GM19372 (cell line): ENCODE measurements around the gene IL1A.

ENCODE experiments used
- ATAC-seq: cut with Tn5 transposase; IDR thresholded peaks from one replicate; pipeline ENCODE4 v1.9.1; 2021; ENCODE audit warnings: mild to moderate bottlenecking, low read depth, moderate library complexity; ENCODE audit not compliant: unreplicated experiment

IL1A gene

GRCh38 chr2:112793449-112793978 is 9.2 kb upstream of the IL1A start:
- no peak for ATAC-seq

GRCh38 chr2:112792419-112792818 is 8.1 kb upstream of the IL1A start:
- ATAC-seq: no peak

GRCh38 chr2:112791693-112792230 is 7.5 kb upstream of the IL1A start:
- no peak for ATAC-seq

- no peak for ATAC-seq
Measured at GRCh38 chr2:112791019-112791418, 6.7 kb upstream of the IL1A start.

- ATAC-seq: no peak
Measured at GRCh38 chr2:112790305-112790704, 6.0 kb upstream of the IL1A start.

GRCh38 chr2:112789186-112789585 is 4.9 kb upstream of the IL1A start:
- ATAC-seq: no peak

GRCh38 chr2:112788653-112789052 is 4.4 kb upstream of the IL1A start:
- ATAC-seq: no peak

GRCh38 chr2:112787729-112788393 is 3.6 kb upstream of the IL1A start:
- no peak for ATAC-seq

- ATAC-seq: no peak
Measured at GRCh38 chr2:112787294-112787693, 3.0 kb upstream of the IL1A start.

GRCh38 chr2:112783187-112783714 is 1.0 kb downstream of the IL1A start:
- ATAC-seq: no peak

- peak; percentile 74 for ATAC-seq
Measured at GRCh38 chr2:112782234-112782799, 2.0 kb downstream of the IL1A start.

- no peak for ATAC-seq
Measured at GRCh38 chr2:112779598-112779997, 4.7 kb downstream of the IL1A start.

- ATAC-seq: no peak
Measured at GRCh38 chr2:112777036-112777435, 7.3 kb downstream of the IL1A start.

- ATAC-seq: no peak
Measured at GRCh38 chr2:112776113-112776512, 8.2 kb downstream of the IL1A start.

GRCh38 chr2:112774536-112775285 is 9.6 kb downstream of the IL1A start:
- no peak for ATAC-seq

- ATAC-seq: no peak
Measured at GRCh38 chr2:112773556-112773955, 10.7 kb downstream of the IL1A start.

- ATAC-seq: no peak
Measured at GRCh38 chr2:112772911-112773475, 11.3 kb downstream of the IL1A start.

- no peak for ATAC-seq
Measured at GRCh38 chr2:112772322-112772721, 12.0 kb downstream of the IL1A start.

- ATAC-seq: no peak
Measured at GRCh38 chr2:112768432-112768831, 15.9 kb downstream of the IL1A start.

GRCh38 chr2:112767693-112768330 is 16.5 kb downstream of the IL1A start:
- ATAC-seq: no peak
